HepG2 (cell line): ENCODE measurements around the gene MRPL10. TPM values are rescaled to one million over a fixed set of nuclear protein-coding genes. Genes with fewer than 3 reads are reported as not detected.

Experiments used
- BHLHE40 ChIP-seq: IDR thresholded peaks from 2 replicates; pipeline ENCODE4 v1.6.1; 2011; ENCODE audit warnings: low read length, improper control_type of control experiment
- BRF2 ChIP-seq: sonication (generic); formaldehyde crosslinking; IDR thresholded peaks from 2 replicates; pipeline ENCODE4 v1.8.1; 2022; ENCODE audit warnings: mild to moderate bottlenecking, missing genetic modification reagents
- CCAR2 ChIP-seq: fragments of 200-400 bp; formaldehyde crosslinking; optimal IDR thresholded peaks from 2 replicates; pipeline ENCODE3; 2018; ENCODE audit warnings: low read depth, mild to moderate bottlenecking, low read length, moderate library complexity
- CCDC6 ChIP-seq: sonication (generic); formaldehyde crosslinking; IDR thresholded peaks from 2 replicates; pipeline ENCODE4 v1.8.1; 2022; ENCODE audit warnings: mild to moderate bottlenecking, missing genetic modification reagents, moderate library complexity
- CEBPB ChIP-seq: IDR thresholded peaks from 2 replicates; pipeline ENCODE4 v1.6.1; 2011; ENCODE audit warnings: low read depth, low read length, improper control_type of control experiment, borderline replicate concordance
- DBP ChIP-seq: sonication (generic); formaldehyde crosslinking; IDR thresholded peaks from 2 replicates; pipeline ENCODE4 v1.4.0; 2020; ENCODE audit warnings: missing genetic modification reagents; ENCODE audit errors: not compliant biosample characterization
- HDAC1 ChIP-seq: sonication (generic); formaldehyde crosslinking; IDR thresholded peaks from 2 replicates; pipeline ENCODE4 v1.5.1; 2020; ENCODE audit warnings: mild to moderate bottlenecking, missing genetic modification reagents
- HMG20B ChIP-seq: conservative IDR thresholded peaks from 2 replicates; pipeline ENCODE4 v1.6.1; 2016; ENCODE audit warnings: missing genetic modification reagents, missing compliant biosample characterization
- HOXA9 ChIP-seq: sonication (generic); formaldehyde crosslinking; IDR thresholded peaks from 2 replicates; pipeline ENCODE4 v1.8.1; 2022; ENCODE audit warnings: missing genetic modification reagents, mild to moderate bottlenecking, moderate library complexity, borderline replicate concordance
- ISX ChIP-seq: sonication (generic); formaldehyde crosslinking; conservative IDR thresholded peaks from 2 replicates; pipeline ENCODE4 v1.5.0; 2020; ENCODE audit warnings: missing genetic modification reagents
- JUN ChIP-seq: sonication (generic); formaldehyde crosslinking; IDR thresholded peaks from 2 replicates; pipeline ENCODE4 v1.4.0; 2020; ENCODE audit warnings: mild to moderate bottlenecking, missing genetic modification reagents
- MAFF ChIP-seq: IDR thresholded peaks from 2 replicates; pipeline ENCODE4 v1.6.1; 2011; ENCODE audit warnings: low read depth, low read length, improper control_type of control experiment
- MAFK ChIP-seq, 2 experiments: IDR thresholded peaks in 1 of 2; conservative IDR thresholded peaks in 1 of 2; 2 replicates each; pipeline ENCODE4 v1.6.1; 2011; ENCODE audit warnings: improper control_type of control experiment in 2 of 2, low read length in 2 of 2
- NR1H2 ChIP-seq: sonication (generic); formaldehyde crosslinking; IDR thresholded peaks from 2 replicates; pipeline ENCODE4 v1.8.1; 2022; ENCODE audit warnings: low read depth, missing genetic modification reagents, borderline replicate concordance
- PRMT3 ChIP-seq: sonication (generic); formaldehyde crosslinking; IDR thresholded peaks from 2 replicates; pipeline ENCODE4 v1.8.1; 2022; ENCODE audit warnings: low read depth, mild to moderate bottlenecking, moderate library complexity, missing genetic modification reagents, borderline replicate concordance
- RFX3 ChIP-seq: IDR thresholded peaks from 2 replicates; pipeline ENCODE4 v1.6.1; 2016; ENCODE audit warnings: missing biosample characterization, missing genetic modification reagents
- SIX4 ChIP-seq: sonication (generic); formaldehyde crosslinking; IDR thresholded peaks from 2 replicates; pipeline ENCODE4 v1.4.0; 2020; ENCODE audit warnings: missing genetic modification reagents
- SKIL ChIP-seq: sonication (generic); formaldehyde crosslinking; IDR thresholded peaks from 2 replicates; pipeline ENCODE4 v1.8.0; 2022; ENCODE audit warnings: missing genetic modification reagents, mild to moderate bottlenecking, moderate library complexity, borderline replicate concordance
- SP1 ChIP-seq, 2 experiments: fragments of 450-650 bp in 1 of 2; sonication (generic) in 1 of 2; formaldehyde crosslinking in 1 of 2; IDR thresholded peaks; 2 replicates each; pipeline versions ENCODE4 v1.4.0 to v1.6.1; 2016 to 2020; ENCODE audit warnings: missing genetic modification reagents in 1 of 2
- SRSF9 ChIP-seq: fragments of 200-400 bp; formaldehyde crosslinking; IDR thresholded peaks from 2 replicates; pipeline ENCODE4 v1.6.1; 2018; ENCODE audit warnings: borderline replicate concordance, mild to moderate bottlenecking, low read depth, low read length; ENCODE audit not compliant: insufficient read depth, poor library complexity, severe bottlenecking
- TFE3 ChIP-seq: IDR thresholded peaks from 2 replicates; pipeline ENCODE4 v1.6.1; 2016
- ZNF12 ChIP-seq: sonication (generic); formaldehyde crosslinking; IDR thresholded peaks from 2 replicates; pipeline ENCODE4 v1.5.0; 2020; ENCODE audit warnings: missing genetic modification reagents
- ZNF30 ChIP-seq: sonication (generic); formaldehyde crosslinking; IDR thresholded peaks from 2 replicates; pipeline ENCODE4 v1.5.0; 2020; ENCODE audit warnings: mild to moderate bottlenecking, missing genetic modification reagents
- ZNF432 ChIP-seq: sonication (generic); formaldehyde crosslinking; IDR thresholded peaks from 2 replicates; pipeline ENCODE4 v1.5.0; 2020; ENCODE audit warnings: missing genetic modification reagents, mild to moderate bottlenecking, borderline replicate concordance
- ZNF530 ChIP-seq: sonication (generic); formaldehyde crosslinking; IDR thresholded peaks from 2 replicates; pipeline ENCODE4 v1.5.0; 2020; ENCODE audit warnings: low read depth, mild to moderate bottlenecking, missing genetic modification reagents
- ZNF816 ChIP-seq: sonication (generic); formaldehyde crosslinking; IDR thresholded peaks from 2 replicates; pipeline ENCODE4 v1.8.0; 2022; ENCODE audit warnings: missing genetic modification reagents, mild to moderate bottlenecking, borderline replicate concordance
- polyA plus RNA-seq, 8 experiments: library from polyadenylated mRNA; depleted of rRNA in 3 of 8; stranded (reverse) in 7 of 8; unstranded in 1 of 8; fragments of >200 nt; fragmentation: Illumina TruSeq in 4 of 8; extraction: Trizol in 4 of 8; gene quantifications; 2 replicates each; pipeline versions ENCODE4 v1.2.1 to v1.2.3, GENCODE V29; 2011 to 2016; ENCODE audit warnings: low read depth in 4 of 8, missing spikeins in 1 of 8, mixed read lengths in 1 of 8; ENCODE audit not compliant: insufficient read depth in 1 of 8
- total RNA-seq, 5 experiments: library from RNA; depleted of rRNA; stranded (reverse); fragments of >200 nt; fragmentation: Illumina TruSeq; extraction: Trizol; gene quantifications; 2 replicates each; pipeline ENCODE4 v1.2.3, GENCODE V29; 2016; ENCODE audit warnings: low read depth in 1 of 5

The MRPL10 gene
- total and polyA plus RNA-seq, 2 of the 13 experiments (the other 11 are each of a cell fraction or from before 2014, with no cell fraction given) = 56.7 to 149 TPM

GRCh38 chr17:47840001-47840741, 8.8 kb upstream of the MRPL10 start (continued):
- TF ChIP-seq RFX3 (CRISPR knock-in tag) = no peak
- TF ChIP-seq HMG20B (CRISPR knock-in tag) = no peak
- no peak for TF ChIP-seq CEBPB
- no peak for TF ChIP-seq ISX (CRISPR knock-in tag)
- TF ChIP-seq HOXA9 (CRISPR knock-in tag) = no peak
- TF ChIP-seq SRSF9 = no peak
- TF ChIP-seq MAFF = no peak
- TF ChIP-seq BHLHE40 = no peak
- no peak for TF ChIP-seq BRF2 (CRISPR knock-in tag)
- no peak for TF ChIP-seq SP1 (IDR thresholded peaks at IDR 0.05)
- no peak for TF ChIP-seq SP1 (CRISPR knock-in tag; IDR thresholded peaks at IDR 0.05)
- TF ChIP-seq DBP (CRISPR knock-in tag) = no peak
- no peak for TF ChIP-seq HDAC1
- no peak for TF ChIP-seq ZNF12 (CRISPR knock-in tag)
- TF ChIP-seq ZNF530 (CRISPR knock-in tag) = no peak
- TF ChIP-seq NR1H2 (CRISPR knock-in tag) = no peak
- no peak for TF ChIP-seq SIX4 (CRISPR knock-in tag)
- no peak for TF ChIP-seq MAFK (conservative IDR thresholded peaks at IDR 0.05 in 1 of 2, IDR thresholded peaks at IDR 0.05 in 1 of 2; ENCODE audit: low read length in 2 of 2)
- TF ChIP-seq CCAR2 = no peak
- TF ChIP-seq TFE3 (CRISPR knock-in tag) = no peak
- no peak for TF ChIP-seq SKIL
- no peak for TF ChIP-seq CCDC6 (CRISPR knock-in tag)
- TF ChIP-seq ZNF432 (CRISPR knock-in tag) = no peak
- no peak for TF ChIP-seq ZNF816
- no peak for TF ChIP-seq JUN (CRISPR knock-in tag)
- TF ChIP-seq ZNF30 (CRISPR knock-in tag) = no peak
- TF ChIP-seq PRMT3 (CRISPR knock-in tag) = no peak
